HCT116 (cell line): ENCODE results near the gene CCL11.

Source experiments
- CEBPB ChIP-seq: IDR thresholded peaks from 2 replicates; pipeline ENCODE4 v1.6.1; 2012; ENCODE audit warnings: low read depth
- ELF1 ChIP-seq: IDR thresholded peaks from 2 replicates; pipeline ENCODE4 v1.6.1; 2012; ENCODE audit warnings: low read depth, borderline replicate concordance
- EZH2 ChIP-seq: fragments of 200-600 bp; sonication (generic); IDR thresholded peaks from 2 replicates; pipeline ENCODE4 v1.6.1; 2017; ENCODE audit warnings: antibody characterized with exemption, mixed run types
- EZH2phosphoT487 ChIP-seq: fragments of 200-600 bp; IDR thresholded peaks from 2 replicates; pipeline ENCODE4 v1.6.1; 2018; ENCODE audit warnings: antibody characterized with exemption, borderline replicate concordance
- POLR2A ChIP-seq: IDR thresholded peaks from 2 replicates; pipeline ENCODE4 v1.7.0; 2011; ENCODE audit warnings: borderline replicate concordance; ENCODE audit not compliant: insufficient read depth, insufficient read length; ENCODE audit errors: extremely low read depth
- POLR2AphosphoS5 ChIP-seq: IDR thresholded peaks from 2 replicates; pipeline ENCODE4 v1.6.1; 2011; ENCODE audit warnings: mild to moderate bottlenecking, low read depth, low read length, moderate library complexity
- SP1 ChIP-seq: IDR thresholded peaks from 2 replicates; pipeline ENCODE4 v1.6.1; 2012; ENCODE audit warnings: low read depth
- YY1 ChIP-seq: IDR thresholded peaks from 2 replicates; pipeline ENCODE4 v1.6.1; 2011; ENCODE audit warnings: low read length, low read depth, moderate library complexity, mild to moderate bottlenecking; ENCODE audit not compliant: insufficient replicate concordance; ENCODE audit errors: extremely low read depth
- TF ChIP-seq, protein P1 (sequence below), 3 experiments: fragments of 200-600 bp in 1 of 3; sonication (generic) in 1 of 3; IDR thresholded peaks in 2 of 3; conservative IDR thresholded peaks in 1 of 3; 2 replicates each; pipeline ENCODE4 v1.5.1; 2012 to 2017; ENCODE audit warnings: low read depth in 2 of 3, low read length in 2 of 3, antibody characterized with exemption in 1 of 3, borderline replicate concordance in 1 of 3, control low read depth in 1 of 3, mild to moderate bottlenecking in 1 of 3, mixed read lengths in 1 of 3, mixed run types in 1 of 3, moderate library complexity in 1 of 3; ENCODE audit not compliant: insufficient read depth in 1 of 3

DNA sequence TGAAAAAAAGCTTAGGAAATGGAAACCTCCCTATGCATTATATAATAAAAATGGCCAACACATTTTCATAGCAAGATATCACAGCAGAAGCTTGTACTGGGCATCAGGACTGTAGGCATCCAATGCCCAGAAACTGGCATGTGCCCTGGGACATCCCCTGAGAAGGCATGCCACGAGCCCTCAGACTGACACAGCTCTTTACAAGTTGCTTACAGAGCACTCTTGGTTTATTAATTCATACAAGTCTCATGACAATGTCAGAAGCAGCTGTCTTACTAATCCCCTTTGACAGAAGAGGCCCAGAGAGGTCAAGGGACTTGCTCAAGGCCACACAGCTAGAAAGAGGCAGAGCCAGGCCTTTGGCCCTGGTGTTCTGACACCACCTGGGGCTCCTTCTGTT lies 36.1 kb upstream of the CCL11 start:
- TF ChIP-seq, protein P1, sequence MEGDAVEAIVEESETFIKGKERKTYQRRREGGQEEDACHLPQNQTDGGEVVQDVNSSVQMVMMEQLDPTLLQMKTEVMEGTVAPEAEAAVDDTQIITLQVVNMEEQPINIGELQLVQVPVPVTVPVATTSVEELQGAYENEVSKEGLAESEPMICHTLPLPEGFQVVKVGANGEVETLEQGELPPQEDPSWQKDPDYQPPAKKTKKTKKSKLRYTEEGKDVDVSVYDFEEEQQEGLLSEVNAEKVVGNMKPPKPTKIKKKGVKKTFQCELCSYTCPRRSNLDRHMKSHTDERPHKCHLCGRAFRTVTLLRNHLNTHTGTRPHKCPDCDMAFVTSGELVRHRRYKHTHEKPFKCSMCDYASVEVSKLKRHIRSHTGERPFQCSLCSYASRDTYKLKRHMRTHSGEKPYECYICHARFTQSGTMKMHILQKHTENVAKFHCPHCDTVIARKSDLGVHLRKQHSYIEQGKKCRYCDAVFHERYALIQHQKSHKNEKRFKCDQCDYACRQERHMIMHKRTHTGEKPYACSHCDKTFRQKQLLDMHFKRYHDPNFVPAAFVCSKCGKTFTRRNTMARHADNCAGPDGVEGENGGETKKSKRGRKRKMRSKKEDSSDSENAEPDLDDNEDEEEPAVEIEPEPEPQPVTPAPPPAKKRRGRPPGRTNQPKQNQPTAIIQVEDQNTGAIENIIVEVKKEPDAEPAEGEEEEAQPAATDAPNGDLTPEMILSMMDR (IDR thresholded peaks at IDR 0.05 in 2 of 3, conservative IDR thresholded peaks at IDR 0.05 in 1 of 3; ENCODE audit: borderline replicate concordance in 1 of 3, insufficient read depth in 1 of 3, low read depth in 2 of 3, low read length in 2 of 3), result no peak
- TF ChIP-seq YY1, result no peak
- TF ChIP-seq POLR2AphosphoS5, result no peak
- no peak for TF ChIP-seq EZH2
- TF ChIP-seq CEBPB, result no peak
- TF ChIP-seq ELF1, result no peak
- TF ChIP-seq POLR2A, result no peak
- TF ChIP-seq SP1, result no peak
- TF ChIP-seq EZH2phosphoT487, result no peak
